HFF-Myc (cell line): ENCODE measurements around the gene PPP1R26.

Experiments used
- DNase-seq: peaks from one replicate; pipeline ENCODE4 v3.0.0-alpha.2; 2011; ENCODE audit warnings: low read depth; ENCODE audit errors: extremely low read depth
- H3K4me3 ChIP-seq: replicated peaks from 2 replicates; pipeline ENCODE4 v1.5.1; 2011; ENCODE audit warnings: low read depth, mild to moderate bottlenecking, control low read depth, low read length
- TF ChIP-seq, protein P1 (sequence below): IDR thresholded peaks from 2 replicates; pipeline ENCODE4 v1.5.1; 2012; ENCODE audit warnings: mild to moderate bottlenecking, low read depth, low read length, control low read depth; ENCODE audit errors: missing control alignments

PPP1R26 gene

DNA sequence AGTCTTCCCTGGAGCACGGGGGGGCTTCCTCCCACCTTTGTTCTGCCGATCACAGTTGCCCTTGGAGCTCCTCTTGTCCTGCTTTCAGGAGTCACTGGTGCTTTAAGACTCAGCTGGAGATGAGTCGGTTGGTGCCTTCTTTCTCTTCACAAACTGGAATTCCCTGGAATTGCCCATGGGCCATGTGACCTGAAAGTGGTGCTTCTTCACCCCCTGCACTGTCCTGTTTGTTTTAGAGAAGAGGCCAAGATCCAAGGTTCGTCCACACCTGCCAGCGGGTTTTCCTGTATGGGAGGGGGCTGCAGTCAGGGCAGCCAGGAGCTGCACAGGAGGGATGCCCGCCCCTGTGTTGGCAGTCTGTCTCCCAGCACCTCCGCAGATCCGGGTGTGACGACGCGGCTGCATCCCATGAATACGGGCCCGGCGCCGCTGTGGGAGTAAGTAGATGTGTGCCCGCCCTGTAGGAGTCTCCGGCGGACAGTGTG lies 11.4 kb downstream of the PPP1R26 start:
- no peak overlapping the region for H3K4me3 ChIP-seq
- DNase-seq = no peak
- TF ChIP-seq, protein P1, sequence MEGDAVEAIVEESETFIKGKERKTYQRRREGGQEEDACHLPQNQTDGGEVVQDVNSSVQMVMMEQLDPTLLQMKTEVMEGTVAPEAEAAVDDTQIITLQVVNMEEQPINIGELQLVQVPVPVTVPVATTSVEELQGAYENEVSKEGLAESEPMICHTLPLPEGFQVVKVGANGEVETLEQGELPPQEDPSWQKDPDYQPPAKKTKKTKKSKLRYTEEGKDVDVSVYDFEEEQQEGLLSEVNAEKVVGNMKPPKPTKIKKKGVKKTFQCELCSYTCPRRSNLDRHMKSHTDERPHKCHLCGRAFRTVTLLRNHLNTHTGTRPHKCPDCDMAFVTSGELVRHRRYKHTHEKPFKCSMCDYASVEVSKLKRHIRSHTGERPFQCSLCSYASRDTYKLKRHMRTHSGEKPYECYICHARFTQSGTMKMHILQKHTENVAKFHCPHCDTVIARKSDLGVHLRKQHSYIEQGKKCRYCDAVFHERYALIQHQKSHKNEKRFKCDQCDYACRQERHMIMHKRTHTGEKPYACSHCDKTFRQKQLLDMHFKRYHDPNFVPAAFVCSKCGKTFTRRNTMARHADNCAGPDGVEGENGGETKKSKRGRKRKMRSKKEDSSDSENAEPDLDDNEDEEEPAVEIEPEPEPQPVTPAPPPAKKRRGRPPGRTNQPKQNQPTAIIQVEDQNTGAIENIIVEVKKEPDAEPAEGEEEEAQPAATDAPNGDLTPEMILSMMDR = no peak

DNA sequence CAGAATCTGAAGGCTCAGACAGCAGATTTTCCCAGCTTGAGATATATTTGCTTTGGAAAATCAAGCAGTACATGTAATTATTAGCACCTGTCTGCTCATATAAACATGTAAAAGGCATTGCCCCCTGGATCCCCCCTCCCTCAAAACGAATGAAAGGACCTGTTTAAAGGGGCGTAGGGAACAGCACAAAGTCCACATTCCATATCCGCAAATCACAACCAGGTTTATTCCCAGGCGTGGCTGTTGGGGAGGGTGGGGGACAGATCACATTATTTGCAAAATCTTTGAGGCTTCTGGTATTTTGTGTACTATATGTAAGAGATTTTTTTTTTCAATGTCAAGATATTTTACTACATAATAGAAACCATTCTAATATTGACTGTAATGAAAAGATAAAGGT lies 12.2 kb downstream of the PPP1R26 start:
- TF ChIP-seq, protein P1 = no peak
- DNase-seq = no peak
- no peak overlapping the region for H3K4me3 ChIP-seq

DNA sequence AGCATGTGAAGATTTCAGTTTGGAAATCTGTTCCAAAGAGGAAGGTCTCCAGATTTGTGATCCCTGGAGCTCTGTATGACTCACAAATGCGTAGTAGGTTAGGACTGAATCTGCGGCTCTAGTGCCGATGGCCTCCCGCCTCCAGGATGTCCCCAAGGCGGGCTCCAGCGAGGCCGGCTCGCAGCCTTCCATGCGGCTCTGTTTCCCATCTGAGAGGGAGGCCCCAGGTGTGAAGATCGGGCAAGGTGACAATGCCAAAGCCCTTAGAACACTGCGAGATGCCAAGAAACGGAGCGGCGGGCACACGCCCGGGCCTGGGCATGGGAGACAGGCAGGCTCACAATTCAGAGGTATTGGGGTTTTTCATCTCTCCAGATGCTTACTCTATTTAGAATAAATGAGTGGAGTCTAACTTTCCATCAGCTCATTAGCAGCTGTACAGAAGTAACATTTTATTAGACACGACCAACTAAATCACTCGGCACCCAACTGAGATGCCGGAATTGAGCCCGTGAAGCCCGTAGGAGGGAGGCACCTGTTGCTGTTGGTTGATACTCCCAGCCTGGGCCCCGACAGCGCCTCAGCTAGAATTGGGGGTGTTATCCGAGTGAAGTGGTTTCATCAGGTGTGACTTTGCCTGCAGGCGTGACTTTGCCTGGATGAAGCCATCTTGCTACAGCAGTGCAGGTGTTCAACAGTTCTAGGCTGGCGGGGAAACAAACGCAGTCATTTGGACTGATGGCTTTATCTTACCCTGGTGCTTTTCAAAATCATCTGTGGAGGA lies 13.5 kb downstream of the PPP1R26 start:
- no peak overlapping the region for H3K4me3 ChIP-seq
- DNase-seq = no peak
- TF ChIP-seq, protein P1 = no peak

DNA sequence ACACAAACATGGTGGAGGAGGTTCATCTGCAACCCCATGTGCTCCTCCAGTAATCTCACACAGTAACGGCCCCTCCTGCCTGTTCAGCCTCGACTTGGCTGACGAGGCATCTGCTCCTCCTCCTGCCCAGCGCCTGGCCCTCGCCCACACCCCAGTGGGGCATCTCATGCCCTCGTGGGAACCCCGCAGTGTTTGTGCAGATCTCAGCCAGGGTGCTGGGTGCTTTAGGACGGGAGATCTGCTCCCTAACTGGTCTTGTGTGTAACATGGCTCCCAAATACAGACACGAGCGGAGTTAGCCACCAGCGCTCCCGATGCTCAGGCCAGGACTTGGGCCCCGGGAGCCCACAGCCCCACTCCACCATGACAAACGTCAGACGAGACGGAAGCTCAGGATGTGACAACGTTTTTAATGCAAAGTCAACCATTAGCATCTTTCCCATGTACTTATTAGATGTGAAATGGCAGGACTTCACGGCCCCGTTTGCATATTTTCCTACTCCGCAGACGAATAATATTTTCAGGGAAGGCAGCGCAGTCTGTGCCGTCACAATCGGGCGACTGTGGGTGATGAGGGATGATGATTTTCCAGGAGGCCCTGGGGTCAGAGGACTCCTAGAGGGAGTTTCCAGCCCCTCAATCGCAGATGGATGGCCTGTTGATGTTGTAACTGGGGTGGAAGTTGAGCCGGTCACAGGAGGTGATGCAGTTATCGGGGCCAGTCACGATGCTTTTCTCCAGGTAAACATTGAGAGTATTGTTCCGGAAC lies 15.4 kb downstream of the PPP1R26 start:
- no peak overlapping the region for H3K4me3 ChIP-seq
- TF ChIP-seq, protein P1 = no peak
- no peak for DNase-seq

DNA sequence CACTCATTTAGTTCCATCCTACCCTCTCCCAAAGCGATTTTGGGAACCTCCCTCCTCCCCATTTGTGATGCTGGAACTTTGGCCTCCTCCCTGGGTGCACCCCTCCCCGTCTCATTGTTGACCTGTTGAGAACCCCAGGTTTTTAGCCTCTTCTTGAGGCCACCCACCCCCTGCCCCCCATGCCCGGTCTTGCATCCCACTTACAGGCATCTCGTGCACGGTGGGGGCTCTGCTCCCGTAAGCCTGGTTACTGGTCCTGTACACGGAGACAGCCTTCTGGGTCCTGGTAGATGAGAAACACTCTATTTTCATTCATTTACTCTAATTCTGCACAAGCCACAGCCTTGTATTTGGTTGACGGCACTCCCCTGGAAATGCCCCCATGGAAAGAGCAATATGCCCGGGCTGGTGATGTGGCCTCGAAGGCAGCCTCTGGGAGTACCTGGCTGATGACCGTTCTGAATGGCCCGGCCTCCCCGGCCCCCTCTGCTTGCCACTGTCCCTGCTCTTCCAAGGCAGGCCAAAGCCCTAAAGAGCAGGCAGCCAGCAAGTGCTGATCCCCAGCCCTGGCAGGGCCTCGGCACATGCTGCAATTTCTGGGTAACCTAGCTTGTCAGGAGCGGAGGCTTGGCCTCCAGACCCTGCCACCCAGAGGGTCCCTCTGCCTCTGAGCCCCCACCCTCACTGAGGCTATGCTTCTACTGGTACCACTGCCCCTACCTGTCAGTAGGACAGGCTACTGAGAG lies 19.0 kb downstream of the PPP1R26 start:
- DNase-seq = no peak
- TF ChIP-seq, protein P1 = no peak
- H3K4me3 ChIP-seq = no peak overlapping the region

DNA sequence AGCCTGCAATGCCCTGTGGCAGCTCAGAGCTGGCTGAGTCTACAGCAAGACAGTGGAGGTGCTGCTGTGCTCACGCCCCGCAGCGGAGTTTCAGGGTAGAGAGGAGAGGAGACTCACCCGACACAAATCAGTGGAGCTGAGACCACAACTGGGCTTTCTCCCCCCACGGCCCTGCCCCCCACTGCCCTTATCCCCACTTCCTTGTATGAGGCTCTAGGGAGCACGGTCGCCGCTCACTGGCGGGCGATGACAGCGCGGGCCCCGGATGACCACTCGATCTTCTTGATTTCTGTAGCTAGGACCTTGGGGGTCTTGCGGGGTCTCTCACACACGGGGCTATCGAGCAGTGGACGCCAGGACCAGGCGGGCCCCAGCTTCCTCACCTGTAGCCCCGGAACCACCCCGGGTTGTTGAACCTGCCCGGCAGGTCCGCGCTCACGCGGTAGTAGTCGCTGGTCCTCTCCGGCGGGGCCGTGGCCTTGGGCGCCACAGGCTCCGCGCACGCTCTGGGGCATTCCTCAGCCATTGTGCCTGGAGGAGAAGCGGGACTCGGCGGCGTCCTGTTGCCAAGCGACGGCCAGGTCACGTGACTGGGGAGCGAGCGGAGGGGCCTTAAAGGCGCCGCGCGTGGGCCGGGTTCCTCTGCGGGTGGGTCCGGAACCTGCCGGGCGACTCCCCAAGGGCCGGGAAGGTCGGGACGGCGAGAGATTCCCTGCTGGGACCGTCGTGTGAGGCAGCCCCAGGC lies 19.9 kb downstream of the PPP1R26 start:
- peak overlapping the region; percentile 84 for H3K4me3 ChIP-seq
- peak; percentile 35 for DNase-seq
- TF ChIP-seq, protein P1 = no peak
